CD4-positive, alpha-beta T cell treated with Interleukin-17A for 4 hours (primary cell): ENCODE results near the gene LIMK1.
"Not testable (repeated sequence)": the region's sequence is repeated elsewhere in the genome, so short reads cannot be mapped to it uniquely, and the experiment has no call there.

Experiments
- DNase-seq: peaks from one replicate; pipeline ENCODE4 v3.0.0-alpha.2; 2020; ENCODE audit warnings: mixed read lengths

Gene LIMK1

DNA sequence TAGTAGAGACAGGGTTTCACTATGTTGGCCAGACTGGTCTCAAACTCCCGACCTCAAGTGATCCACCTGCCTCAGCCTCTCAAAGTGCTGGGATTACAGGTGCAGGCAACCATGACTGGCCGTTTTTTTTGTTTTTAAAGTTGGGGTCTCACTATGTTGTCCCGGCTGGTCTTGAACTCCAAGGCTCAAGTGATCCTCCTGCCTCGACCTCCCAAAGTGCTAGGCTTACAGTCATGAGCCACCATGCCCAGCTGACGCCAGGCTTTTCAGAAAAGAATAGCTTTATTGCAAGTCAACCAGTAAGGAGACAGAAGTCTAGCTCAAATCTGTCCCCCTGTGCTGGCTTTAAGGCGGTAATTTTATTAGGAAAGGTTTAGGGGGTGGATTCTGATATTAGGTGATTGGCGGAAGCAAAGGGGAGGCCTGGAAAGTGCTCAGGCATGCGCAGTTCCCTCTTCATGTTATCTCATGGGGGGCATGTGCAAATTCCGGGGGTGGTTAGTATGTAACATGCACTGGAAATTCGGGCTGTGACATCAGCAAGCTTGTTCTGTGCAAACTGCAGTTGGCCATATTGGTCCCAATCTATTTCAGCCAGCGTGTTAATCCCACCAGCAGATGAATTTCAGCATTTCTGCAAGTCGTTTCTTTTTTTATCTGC, 42.7 kb downstream of the LIMK1 start:
- DNase-seq = no peak

DNA sequence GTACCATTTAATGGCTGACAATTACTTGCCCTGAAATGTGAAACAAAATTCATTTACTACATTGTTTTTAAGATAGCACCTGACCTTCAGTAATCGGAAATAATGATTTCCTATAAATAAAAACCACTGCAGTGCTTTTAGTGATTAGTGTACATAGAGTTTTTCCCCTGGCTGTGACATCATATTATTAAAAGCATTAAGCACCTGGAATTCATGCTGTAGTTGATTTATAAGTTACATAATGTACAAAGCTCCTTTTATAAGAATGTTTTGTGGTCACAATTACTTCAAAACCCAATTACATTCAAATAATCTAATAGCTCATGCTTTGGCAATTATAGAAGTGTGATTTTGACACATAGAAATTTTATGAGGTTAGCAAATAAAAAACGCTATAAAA, 46.3 kb downstream of the LIMK1 start:
- DNase-seq = no peak

DNA sequence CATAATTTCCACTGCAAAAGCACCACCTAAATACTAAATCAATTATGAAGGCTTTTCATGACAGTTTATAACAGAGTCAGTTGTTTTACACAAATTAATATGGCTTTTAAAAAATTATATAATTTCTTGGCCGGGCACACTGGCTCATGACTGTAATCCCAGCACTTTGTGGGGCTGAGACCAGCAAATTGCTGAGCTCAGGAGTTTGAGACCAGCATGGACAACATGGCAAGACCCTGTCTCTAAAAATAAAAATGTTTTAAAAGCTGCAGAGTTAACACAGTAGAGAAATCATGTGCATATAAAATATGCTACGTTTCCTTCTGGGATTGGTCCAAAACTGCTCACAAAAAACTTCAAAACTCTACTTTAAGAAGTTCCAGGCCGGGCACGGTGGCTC, 46.9 kb downstream of the LIMK1 start:
- DNase-seq = no peak

DNA sequence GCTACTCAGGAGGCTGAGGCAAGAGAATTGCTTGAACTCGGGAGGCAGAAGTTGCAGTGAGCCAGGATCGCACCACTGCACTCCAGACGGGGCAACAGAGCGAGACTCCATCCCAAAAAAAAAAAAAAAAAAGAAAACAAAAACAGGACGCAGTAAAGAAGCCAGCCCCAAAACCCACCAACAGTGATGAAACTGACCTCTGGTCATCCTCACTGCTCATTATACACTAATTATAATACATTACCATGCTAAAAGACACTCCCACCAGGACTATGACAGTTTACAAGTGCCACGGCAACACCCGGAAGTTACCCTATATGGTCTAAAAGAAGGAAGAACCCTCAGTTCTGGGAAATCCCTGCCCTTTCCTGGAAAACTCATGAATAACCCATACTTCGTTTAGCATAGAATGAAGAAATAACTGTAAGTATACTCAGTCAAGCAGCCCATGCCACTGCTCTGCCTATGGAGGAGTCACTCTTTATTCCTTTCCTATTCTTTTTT, 50.6 kb downstream of the LIMK1 start:
- DNase-seq = no peak

DNA sequence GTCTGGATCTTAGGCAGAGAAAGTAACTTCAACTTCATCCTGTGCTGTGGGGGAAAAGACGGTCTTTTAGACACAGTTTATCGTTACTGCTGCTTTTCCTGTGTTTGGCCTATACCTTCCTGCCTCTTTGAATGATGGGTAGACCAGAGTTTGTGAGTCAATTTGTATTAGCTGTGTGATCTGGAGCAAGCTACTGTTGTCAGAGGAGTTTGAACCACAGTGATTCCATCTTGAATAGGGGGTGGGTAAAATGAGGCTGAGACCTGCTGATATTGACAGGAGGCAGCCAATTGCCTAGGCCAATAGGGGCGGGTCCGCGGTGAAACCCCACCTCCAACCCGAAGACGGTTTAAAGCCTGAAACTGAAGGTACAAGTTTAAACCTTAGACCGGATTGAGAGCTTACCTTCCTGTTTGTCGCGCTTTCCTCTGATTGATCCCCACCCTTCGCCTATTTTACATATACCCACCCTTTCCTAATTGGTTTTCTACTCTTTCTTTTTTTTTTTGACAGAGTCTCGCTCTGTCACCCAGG, 54.8 kb downstream of the LIMK1 start:
- DNase-seq = peak; percentile 9

DNA sequence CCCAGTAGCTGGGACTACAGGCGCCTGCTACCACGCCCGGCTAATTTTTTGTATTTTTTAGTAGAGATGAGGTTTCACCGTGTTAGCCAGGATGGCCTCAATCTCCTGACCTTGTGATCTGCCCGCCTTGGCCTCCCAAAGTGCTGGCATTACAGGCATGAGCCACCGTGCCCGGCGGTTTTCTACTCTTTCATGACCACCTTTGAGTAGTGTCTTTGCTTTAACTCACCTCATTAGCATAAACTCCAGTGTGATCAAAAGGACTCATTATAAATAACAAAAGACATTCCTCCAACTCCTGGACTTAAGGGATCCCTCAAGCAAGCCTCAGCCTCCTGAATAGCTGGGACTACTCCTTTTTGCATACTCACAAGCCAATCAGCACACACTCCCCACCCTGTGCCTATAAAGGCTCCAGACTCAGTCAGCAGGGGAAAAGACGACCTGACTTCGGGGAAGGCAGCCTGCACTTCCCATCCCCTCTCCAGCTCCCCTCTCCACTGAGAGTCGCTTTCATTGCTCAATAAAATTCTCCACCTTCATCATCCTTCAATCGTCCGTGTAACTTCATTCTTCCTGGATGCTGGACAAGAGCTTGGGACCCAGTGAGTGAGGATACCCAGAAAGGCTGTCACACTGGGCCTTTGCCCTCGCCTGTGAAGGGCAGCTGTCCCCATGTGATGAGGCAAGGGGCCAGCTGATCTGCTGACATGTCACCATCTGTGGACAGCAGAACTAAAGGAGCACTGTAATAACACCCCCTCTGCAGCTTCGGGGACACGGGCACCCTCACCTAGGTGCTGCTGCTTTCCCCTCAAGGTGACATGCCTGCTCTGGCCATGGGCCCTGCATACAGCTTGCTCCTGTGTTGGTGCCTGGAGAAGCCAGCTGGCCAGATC, 55.6 kb downstream of the LIMK1 start:
- no peak for DNase-seq

DNA sequence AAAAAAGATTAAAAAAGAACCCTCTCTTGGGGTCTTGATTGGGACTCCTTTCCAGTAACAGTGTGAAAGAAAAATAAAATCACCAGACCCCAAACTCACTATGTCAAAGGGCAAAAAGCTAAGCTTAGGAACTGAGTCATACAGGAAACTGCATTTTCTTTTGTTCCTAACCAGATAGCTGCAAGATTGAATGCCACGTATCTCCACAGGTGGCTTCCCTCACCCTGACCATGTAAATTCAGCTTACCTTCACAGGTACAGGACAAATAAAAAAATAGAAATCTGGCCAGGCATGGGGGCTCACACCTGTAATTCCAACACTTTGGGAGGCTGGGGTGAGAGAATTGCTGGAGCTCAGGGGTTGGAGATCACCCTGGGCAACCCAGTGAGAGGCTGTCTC, 58.1 kb downstream of the LIMK1 start:
- DNase-seq = no peak

DNA sequence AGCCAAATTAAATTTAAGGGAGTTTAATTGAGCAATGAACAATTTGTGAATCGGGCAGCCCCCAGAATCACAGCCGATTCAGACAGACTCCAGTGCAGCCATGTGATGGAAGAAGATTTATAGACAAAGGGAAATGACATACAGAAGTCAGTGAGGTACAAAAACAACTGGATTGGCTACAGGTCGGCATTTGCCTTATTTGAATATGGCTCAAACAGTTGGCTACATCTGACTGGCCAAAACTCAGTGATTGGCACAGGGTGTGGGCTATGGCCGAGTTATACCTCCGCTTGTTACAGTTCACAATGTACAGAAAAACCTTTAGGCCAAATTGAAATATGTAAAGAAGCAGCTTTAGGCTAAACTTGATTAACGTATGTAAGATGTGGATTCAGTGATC, 59.8 kb downstream of the LIMK1 start:
- no peak for DNase-seq

DNA sequence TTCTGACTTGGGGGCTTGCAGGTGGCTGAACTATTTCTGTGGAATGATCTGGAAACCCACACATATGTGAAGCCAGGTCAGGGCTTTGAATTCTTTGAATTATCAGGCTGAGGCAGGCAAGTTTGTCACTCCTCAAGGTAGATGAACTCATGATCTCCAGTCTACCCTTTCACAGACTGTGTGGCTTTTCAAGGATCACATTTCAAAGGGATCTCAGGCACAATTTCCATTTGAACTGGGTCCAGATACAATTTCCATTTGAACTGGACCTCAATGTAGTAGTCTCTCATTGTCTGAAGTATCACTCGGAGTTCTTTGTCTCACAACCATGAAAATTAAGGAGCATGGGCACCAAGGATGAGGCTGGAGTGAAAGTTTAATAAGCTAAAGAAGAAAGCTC, 64.9 kb downstream of the LIMK1 start:
- no peak for DNase-seq

DNA sequence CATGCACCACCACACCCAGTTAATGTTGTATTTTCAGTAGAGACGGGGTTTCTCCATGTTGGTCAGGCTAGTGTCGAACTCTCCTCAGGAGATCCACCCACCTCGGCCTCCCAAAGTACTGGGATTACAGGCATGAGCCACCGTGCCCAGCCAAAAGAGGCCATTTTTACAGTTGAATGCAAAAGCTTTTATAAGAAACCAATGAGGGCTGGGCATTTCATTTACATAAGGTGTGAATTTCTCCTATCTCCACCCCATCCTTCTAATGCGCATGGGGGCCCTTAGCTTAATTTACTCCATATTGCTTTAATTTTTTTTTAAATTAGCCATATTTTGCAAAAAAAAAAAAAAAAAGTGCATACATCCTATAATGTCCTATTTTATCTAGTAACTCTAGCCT, 65.5 kb downstream of the LIMK1 start:
- DNase-seq = no peak

DNA sequence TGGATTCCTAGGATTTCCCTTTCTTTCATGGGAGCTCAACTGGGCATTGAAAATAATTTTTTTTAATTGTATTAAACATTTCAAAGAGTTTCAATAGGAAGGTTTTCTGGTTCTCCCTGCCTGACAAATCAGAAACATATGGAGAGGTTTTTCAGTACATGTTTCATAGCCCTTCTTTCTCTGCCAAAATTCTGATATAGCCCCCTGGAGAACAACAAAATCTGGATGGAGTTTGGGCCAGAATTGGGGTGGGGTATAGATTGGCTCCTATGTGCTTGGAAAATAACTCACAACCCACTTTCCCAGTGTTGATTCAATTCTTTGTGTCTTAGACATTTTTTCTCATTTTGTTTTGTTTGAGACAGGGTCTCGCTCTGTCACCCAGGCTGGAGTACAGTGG, 66.0 kb downstream of the LIMK1 start:
- no peak for DNase-seq

DNA sequence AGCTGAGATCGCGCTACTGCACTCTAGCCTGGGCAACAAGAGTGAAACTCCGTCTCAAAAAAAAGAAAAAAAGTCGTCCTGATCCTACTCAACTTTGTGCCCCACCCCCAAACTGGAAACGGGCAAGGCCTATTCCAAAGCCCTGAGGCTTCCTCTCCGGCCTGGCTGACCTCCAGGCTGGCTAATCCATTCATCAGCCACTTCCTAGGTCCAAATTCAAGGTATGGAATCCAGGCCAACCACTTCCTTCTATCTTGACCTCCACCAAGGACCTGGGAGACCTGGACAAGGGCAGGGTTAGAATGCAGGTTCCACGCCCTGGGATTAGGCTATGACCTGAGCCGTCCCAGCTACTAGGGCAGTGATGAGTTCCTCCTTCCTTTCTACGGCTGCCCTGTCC, 70.1 kb downstream of the LIMK1 start:
- no peak for DNase-seq

DNA sequence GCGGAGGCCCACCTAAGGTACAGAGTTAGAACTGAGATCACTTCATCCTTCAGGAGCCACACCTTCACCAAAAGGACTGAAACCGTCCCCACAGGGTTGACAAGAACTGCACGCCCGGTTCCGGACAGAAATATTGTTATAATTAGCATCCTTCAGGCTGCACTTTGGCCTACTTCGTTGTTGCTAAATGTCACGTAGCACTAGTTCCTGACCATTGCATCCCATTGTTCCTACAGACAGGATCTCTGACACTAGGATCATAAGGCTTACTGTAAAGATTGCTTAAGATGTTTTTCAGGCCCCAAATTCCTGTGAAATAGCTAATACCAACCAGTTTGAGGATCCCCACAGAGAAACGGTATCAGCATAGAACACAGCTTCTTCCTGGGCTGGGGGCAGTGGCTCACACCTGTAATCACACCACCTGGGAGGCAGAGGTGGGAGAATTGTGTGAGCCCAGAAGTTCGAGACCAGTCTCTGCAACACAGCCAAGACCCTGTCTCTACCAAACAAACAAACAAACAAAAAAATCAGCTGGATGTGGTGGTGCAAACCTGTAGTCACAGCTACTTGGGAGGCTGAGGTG, 72.3 kb downstream of the LIMK1 start:
- no peak for DNase-seq

DNA sequence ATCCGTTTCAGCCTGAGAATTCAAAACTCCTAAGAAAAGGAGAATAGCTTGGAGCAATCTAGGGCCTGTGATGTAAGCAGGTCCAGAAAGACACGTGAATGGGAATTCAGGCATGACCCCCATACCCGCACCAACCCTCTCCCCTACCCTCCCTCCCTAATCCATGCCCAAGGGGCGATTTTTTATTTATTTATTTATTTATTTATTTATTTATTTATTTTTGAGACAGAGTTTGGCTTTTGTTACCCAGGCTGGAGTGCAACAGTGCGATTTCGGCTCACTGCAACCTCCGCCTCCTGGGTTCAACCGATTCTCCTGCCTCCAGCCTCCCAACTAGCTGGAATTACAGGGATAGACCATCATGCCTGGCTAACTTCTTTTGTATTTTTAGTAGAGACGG, 74.0 kb downstream of the LIMK1 start:
- DNase-seq = no peak

DNA sequence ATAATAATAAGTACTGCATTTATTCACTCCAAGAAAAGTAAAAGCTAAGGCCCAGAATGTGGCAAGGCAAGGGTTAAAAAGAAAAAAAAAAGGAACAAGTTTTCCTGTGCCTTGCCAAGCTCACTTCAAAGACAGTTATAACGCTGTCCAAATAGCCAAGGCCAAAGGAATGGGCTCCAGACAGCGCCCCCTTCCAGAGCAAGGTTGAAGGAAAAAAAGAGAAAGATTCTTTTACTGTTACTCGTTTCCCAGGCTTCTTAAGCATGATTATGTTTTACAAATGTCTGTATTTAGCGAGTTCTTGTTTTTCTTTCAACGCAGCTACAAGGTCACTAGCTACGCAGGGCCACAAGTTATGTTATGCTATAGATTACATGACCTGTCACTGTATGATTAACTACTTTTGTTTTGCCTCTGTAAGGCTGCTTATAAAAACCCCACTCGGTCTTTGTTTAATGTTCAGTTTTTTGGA, 81.4 kb downstream of the LIMK1 start:
- no peak for DNase-seq

DNA sequence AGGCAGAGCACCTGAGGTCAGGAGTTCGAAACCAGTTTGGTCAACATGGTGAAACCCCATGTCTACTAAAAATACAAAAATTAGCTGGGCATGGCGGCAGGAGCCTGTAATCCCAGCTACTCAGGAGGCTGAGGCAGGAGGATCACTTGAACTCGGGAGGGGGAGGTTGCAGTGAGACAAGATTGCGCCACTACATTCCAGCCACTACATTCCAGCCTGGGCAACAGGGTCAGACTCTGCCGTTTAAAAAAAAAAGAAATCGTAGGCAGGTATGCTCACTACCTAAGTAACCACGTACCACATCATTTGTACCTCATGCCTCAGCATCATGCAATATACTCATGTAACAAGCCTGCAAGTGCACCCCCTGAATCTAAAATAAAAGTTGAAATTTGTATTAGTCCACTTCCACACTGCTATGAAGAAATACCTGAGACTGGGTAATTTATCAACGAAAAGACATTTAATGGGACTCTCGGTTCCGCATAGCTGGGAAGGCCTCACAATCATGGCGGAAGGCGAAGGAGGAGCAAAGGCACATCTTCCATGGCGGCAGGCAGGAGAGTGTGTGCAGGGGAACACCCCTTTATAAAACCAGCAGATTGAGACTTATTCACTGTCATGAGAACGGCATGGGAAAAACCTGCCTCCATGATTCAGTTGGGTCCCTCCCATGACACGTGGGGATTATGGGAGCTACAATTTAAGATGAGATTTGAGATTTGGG, 82.4 kb downstream of the LIMK1 start:
- DNase-seq = no peak

DNA sequence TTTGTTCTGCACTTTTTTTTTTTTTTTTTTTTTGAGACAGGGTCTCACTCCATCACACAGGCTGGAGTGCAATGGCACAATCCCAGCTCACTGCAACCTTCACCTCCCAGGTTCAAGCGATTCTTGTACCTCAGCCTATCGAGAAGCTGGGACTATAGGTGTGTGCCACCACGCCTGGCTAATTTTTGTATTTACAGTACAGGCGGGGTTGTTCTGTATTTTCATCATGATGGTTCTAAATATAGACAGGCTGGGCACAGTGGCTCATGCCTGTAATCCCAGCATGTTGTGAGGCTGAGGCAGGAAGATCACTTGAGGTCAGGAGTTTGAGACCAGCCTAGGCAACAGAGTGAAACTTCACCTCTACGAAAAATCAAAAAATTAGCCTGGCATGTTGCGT, 83.7 kb downstream of the LIMK1 start:
- DNase-seq = not testable (repeated sequence)
